ENCODE data around the gene ALKBH1. TPM values are rescaled to one million over a fixed set of nuclear protein-coding genes. Genes with fewer than 3 reads are reported as not detected.

Gene ALKBH1
- total RNA-seq, 2 experiments from 2014 or later: 12.6 to 16.2 TPM

DNA sequence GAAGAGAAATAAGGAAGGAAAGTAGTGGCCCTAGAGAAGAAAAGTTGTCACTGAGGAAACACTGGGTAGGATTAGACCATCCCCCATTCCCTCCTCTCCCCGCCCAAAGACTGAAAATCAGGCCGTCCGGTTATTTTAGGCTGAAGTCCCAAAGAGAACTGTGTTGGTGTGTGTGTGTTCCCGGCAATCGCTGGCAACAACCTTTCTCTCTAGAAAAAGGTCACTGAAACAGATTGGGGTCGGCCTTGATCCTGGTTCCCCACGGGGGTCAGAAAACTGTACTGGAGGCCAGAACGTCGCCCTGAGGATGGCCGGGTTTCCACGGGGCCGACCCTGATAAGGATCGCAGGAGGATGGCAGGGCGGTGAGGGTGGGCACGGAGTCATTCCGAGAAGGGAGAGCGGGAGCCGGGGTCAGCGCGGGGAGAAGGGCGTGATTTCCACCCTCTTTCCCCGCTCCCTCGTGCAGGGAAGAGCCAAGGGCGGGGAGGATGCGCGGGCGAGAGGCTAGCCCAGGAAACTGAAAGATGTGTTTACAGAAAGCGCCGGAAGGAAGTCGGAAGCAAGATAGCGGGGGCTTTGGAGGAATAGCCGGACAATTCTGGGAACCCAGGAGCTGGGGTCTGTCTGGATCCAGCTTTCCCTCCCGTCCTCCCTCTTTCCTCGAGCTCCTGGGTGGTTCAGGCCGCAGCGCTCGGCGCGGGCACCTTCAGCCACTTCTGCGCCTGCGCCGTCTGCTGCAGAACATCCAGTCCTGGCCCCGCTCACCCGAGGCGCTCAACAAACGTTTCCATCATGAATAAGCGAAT is 66.1 kb downstream of the ALKBH1 start:
- H4K20me1 ChIP-seq (ENCODE audit: insufficient read depth, low read length): no peaks in the 10 kb centered on the region
- H3K9me2 ChIP-seq (ENCODE audit: insufficient read depth, low read length): no peaks in the 10 kb centered on the region
- no peak overlapping the region for H3K4me3 ChIP-seq (ENCODE audit: low read depth, low read length, poor library complexity, severe bottlenecking)
- H3K9me3 ChIP-seq (ENCODE audit: low read length): no peaks in the 10 kb centered on the region
- H3K27ac ChIP-seq (ENCODE audit: low read depth, low read length, poor library complexity, severe bottlenecking): no peak overlapping the region
- POLR2A ChIA-PET: interaction anchor here (1.0 to 1.1 kb wide), 2 partner anchors 10 kb away, joined by 4 read pairs; no protein-coding TSS in a partner anchor
- peak overlapping the region; percentile 28; the same call in 1 of the 2 replicates for H3K4me2 ChIP-seq (ENCODE audit: low read length)
- no TSS peak for BruUV-seq (replicated peaks)
- H3K79me2 ChIP-seq (ENCODE audit: insufficient read depth, low read depth, low read length): no peaks in the 10 kb centered on the region
- H2AFZ ChIP-seq (ENCODE audit: low read length): peak overlapping the region; percentile 79
- H3K36me3 ChIP-seq (ENCODE audit: insufficient read depth, low read length): no peaks in the 10 kb centered on the region
- CTCF ChIA-PET (ENCODE audit: unreplicated experiment): no interaction called here
- intact Hi-C loops (cut with micrococcal nuclease; ENCODE audit: unreplicated experiment): no loop called here
- DNase-seq (ENCODE audit: low spot score): no peak
- peaks cover 13% of the 10 kb centered on the region for H3K4me1 ChIP-seq (ENCODE audit: insufficient read depth, low read length, poor library complexity, severe bottlenecking)
- TF ChIP-seq, protein P1, sequence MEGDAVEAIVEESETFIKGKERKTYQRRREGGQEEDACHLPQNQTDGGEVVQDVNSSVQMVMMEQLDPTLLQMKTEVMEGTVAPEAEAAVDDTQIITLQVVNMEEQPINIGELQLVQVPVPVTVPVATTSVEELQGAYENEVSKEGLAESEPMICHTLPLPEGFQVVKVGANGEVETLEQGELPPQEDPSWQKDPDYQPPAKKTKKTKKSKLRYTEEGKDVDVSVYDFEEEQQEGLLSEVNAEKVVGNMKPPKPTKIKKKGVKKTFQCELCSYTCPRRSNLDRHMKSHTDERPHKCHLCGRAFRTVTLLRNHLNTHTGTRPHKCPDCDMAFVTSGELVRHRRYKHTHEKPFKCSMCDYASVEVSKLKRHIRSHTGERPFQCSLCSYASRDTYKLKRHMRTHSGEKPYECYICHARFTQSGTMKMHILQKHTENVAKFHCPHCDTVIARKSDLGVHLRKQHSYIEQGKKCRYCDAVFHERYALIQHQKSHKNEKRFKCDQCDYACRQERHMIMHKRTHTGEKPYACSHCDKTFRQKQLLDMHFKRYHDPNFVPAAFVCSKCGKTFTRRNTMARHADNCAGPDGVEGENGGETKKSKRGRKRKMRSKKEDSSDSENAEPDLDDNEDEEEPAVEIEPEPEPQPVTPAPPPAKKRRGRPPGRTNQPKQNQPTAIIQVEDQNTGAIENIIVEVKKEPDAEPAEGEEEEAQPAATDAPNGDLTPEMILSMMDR (conservative IDR thresholded peaks at IDR 0.05; ENCODE audit: low read length): no peak
- TF ChIP-seq EZH2phosphoT487 (IDR thresholded peaks at IDR 0.05; ENCODE audit: borderline replicate concordance, low read depth, low read length): no peak

DNA sequence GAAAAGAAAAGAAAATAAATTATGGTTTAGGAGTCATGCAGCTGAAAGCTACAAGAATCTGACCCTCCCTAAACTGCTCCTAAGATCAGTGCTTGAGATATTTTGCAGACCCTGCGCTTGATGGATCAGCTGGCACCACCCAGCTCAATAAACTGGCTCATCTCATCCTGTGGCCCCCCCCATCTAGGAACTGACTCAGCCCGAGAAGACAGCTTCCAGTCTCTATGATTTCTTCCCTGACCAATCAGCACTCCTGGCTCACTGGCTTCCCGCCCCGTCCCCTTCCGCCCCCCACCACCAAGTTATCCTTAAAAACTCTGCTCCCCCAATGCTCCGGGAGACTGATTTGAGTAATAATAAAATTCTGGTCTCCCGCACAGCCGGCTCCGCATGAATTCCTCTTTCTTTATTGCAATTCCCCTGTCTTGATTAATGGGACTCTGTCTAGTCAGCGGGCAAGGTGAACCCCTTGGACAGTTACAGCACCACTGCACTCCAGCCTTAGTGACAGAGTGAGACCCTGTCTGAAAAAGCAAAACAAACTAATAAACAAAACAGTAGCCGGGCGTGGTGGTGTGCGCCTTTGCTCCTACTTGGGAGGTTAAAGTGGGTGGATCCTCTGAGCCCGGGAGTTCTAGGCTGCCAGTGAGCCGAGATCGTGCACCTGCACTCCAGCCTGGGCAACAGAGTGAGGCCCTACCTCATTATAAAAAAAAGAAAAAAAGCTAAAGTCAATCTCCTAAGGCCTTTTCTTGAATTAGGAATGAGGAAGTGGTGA is 66.9 kb downstream of the ALKBH1 start:
- CTCF ChIA-PET (ENCODE audit: unreplicated experiment): no interaction called here

More for the DNA sequence above, 66.9 kb downstream of the ALKBH1 start:
- Histone ChIP-seq H3K27ac (ENCODE audit: low read depth, low read length, poor library complexity, severe bottlenecking) (no peak overlapping the region), H3K79me2 (ENCODE audit: insufficient read depth, low read depth, low read length) (no peaks in the 10 kb centered on the region), H3K4me1 (ENCODE audit: insufficient read depth, low read length, poor library complexity, severe bottlenecking) (peaks cover 13% of the 10 kb centered on the region), H3K36me3 (ENCODE audit: insufficient read depth, low read length) (no peaks in the 10 kb centered on the region), H3K4me2 (ENCODE audit: low read length) (peak overlapping the region; percentile 28; the same call in 1 of the 2 replicates), H4K20me1 (ENCODE audit: insufficient read depth, low read length) (no peaks in the 10 kb centered on the region), H3K9me3 (ENCODE audit: low read length) (no peaks in the 10 kb centered on the region), H2AFZ (ENCODE audit: low read length) (peak overlapping the region; percentile 79), H3K4me3 (ENCODE audit: low read depth, low read length, poor library complexity, severe bottlenecking) (no peak overlapping the region), H3K9me2 (ENCODE audit: insufficient read depth, low read length) (no peaks in the 10 kb centered on the region)
- peak; percentile 12 for DNase-seq (ENCODE audit: low spot score)
- POLR2A ChIA-PET: interaction anchor here (0.6 to 1.1 kb wide), 6 partner anchors 9 to 314 kb away, joined by 3 to 8 read pairs (median 4); no protein-coding TSS in a partner anchor
- intact Hi-C loops (cut with micrococcal nuclease; ENCODE audit: unreplicated experiment): no loop called here
- TF ChIP-seq, protein P1 (conservative IDR thresholded peaks at IDR 0.05; ENCODE audit: low read length): no peak
- no peak for TF ChIP-seq EZH2phosphoT487 (IDR thresholded peaks at IDR 0.05; ENCODE audit: borderline replicate concordance, low read depth, low read length)
- no TSS peak for BruUV-seq (replicated peaks)
